CD4-positive, alpha-beta T cell (primary cell): ENCODE data around the gene CEP20. TPM values are rescaled to one million over a fixed set of nuclear protein-coding genes. Genes with fewer than 3 reads are reported as not detected.

Source experiments
- ATAC-seq: fragments of 200-7000 bp; cut with Tn5 transposase; one replicate; pipeline ENCODE4 v1.10.0; 2022; ENCODE audit warnings: mild to moderate bottlenecking; ENCODE audit not compliant: poor library complexity
- CTCF ChIA-PET: fragments of 350-600 bp; sonication (Branson Sonifier 250); formaldehyde crosslinking; loops from one replicate; lab custom pipeline; 2021; ENCODE audit warnings: antibody characterized with exemption, inconsistent platforms; lab: Charles Lee
- POLR2A ChIA-PET: fragments of 350-600 bp; sonication (Branson Sonifier 250); formaldehyde crosslinking; loops from one replicate; lab custom pipeline; 2021; ENCODE audit warnings: antibody characterized with exemption, inconsistent platforms; lab: Charles Lee
- DNase-seq, 14 experiments: peaks; one replicate each; pipeline ENCODE4 v3.0.0-alpha.2; 2013 to 2020; ENCODE audit warnings: mixed read lengths in 2 of 14
- H3K27ac ChIP-seq, 2 donors: one replicate each; pipeline versions ENCODE4 v1.5.1 to v1.7.0; 2013; ENCODE audit warnings: low read length in 2 of 2, low read depth in 1 of 2, mild to moderate bottlenecking in 1 of 2
- H3K27me3 ChIP-seq, 2 experiments: 1 replicate in 1 of 2; 2 replicates in 1 of 2; pipeline versions ENCODE4 v1.6.1 to v1.7.0; 2013; ENCODE audit warnings: low read length in 2 of 2, control low read depth in 1 of 2, mild to moderate bottlenecking in 1 of 2, moderate library complexity in 1 of 2; ENCODE audit not compliant: insufficient read depth in 2 of 2, control insufficient read depth in 1 of 2
- H3K36me3 ChIP-seq: one replicate; pipeline ENCODE4 v1.6.1; 2013; ENCODE audit warnings: low read length, control low read depth; ENCODE audit not compliant: insufficient read depth
- H3K4me1 ChIP-seq: one replicate; pipeline ENCODE4 v1.6.1; 2013; ENCODE audit warnings: low read length, control low read depth; ENCODE audit not compliant: insufficient read depth
- H3K4me3 ChIP-seq: one replicate; pipeline ENCODE4 v1.5.1; 2013; ENCODE audit warnings: mild to moderate bottlenecking, low read length, moderate library complexity
- H3K9me3 ChIP-seq, 2 experiments: 1 replicate in 1 of 2; 2 replicates in 1 of 2; pipeline versions ENCODE4 v1.6.1 to v1.7.0; 2013; ENCODE audit warnings: low read length in 2 of 2, mild to moderate bottlenecking in 2 of 2, control low read depth in 1 of 2, moderate library complexity in 1 of 2; ENCODE audit not compliant: control insufficient read depth in 1 of 2, insufficient read depth in 1 of 2
- H3K27ac Mint-ChIP-seq: one replicate; pipeline ENCODE4 v1.8.0; 2020; ENCODE audit warnings: mixed read lengths
- H3K27me3 Mint-ChIP-seq: one replicate; pipeline ENCODE4 v1.8.0; 2021; ENCODE audit warnings: mixed read lengths
- H3K36me3 Mint-ChIP-seq: one replicate; pipeline ENCODE4 v1.8.0; 2021; ENCODE audit warnings: low read depth, mixed read lengths
- H3K4me1 Mint-ChIP-seq: one replicate; pipeline ENCODE4 v1.8.0; 2021; ENCODE audit warnings: low read depth, mixed read lengths
- H3K4me3 Mint-ChIP-seq: one replicate; pipeline ENCODE4 v1.8.0; 2020; ENCODE audit warnings: mild to moderate bottlenecking, mixed read lengths
- H3K9me3 Mint-ChIP-seq: one replicate; pipeline ENCODE4 v1.8.0; 2020; ENCODE audit warnings: mixed read lengths
- CTCF ChIP-seq: fragments of 200-600 bp; IDR thresholded peaks from one replicate; pipeline ENCODE4 v1.8.0; 2022; ENCODE audit warnings: antibody characterized with exemption, mild to moderate bottlenecking
- intact Hi-C, 2 experiments: fragments of 100-400 bp; cut with DNase I in 1 of 2; cut with micrococcal nuclease in 1 of 2; formaldehyde crosslinking; loops; one replicate each; pipeline versions ENCODE4 v1.15.1 to v1.9.0; 2023 to 2025; cut with DNase I, micrococcal nuclease
- total RNA-seq, 174 experiments: library from RNA in 2 of 174; stranded (reverse) in 2 of 174; gene quantifications; one replicate each; pipeline ENCODE4 v1.2.3 and lab custom pipeline; 2021 to 2026

Gene CEP20
- total RNA-seq, 2 experiments from 2014 or later: 14.4 to 15.5 TPM

GRCh38 chr16:15879255-15879811 lies 9.1 kb downstream of the CEP20 start:
- ATAC-seq (no peak), DNase-seq (no peak)
- Mint-ChIP-seq H3K36me3 (peaks cover 62% of the 10 kb centered on the region), H3K27ac (peak overlapping the region; percentile 15), H3K4me1 (no peaks in the 10 kb centered on the region), H3K4me3 (no peak overlapping the region), H3K9me3 (no peaks in the 10 kb centered on the region), H3K27me3 (no peaks in the 10 kb centered on the region)
- no peak for TF ChIP-seq CTCF
- intact Hi-C loops: no loop called here
- no peak overlapping the region for H3K27ac ChIP-seq
- H3K9me3 ChIP-seq: no peaks in the 10 kb centered on the region
- no peak overlapping the region for H3K4me3 ChIP-seq
- no peaks in the 10 kb centered on the region for H3K27me3 ChIP-seq
- H3K4me1 ChIP-seq: no peaks in the 10 kb centered on the region
- H3K36me3 ChIP-seq: peaks cover 45% of the 10 kb centered on the region
- CTCF ChIA-PET: no interaction called here
- POLR2A ChIA-PET: interaction anchor here (1.5 kb wide), 1 partner anchor 9 kb away, joined by 5 read pairs; the partner anchor contains the start of gene CEP20

- peaks cover 60% of the 10 kb centered on the region for H3K36me3 Mint-ChIP-seq
- intact Hi-C loops: no loop called here
- Histone ChIP-seq H3K4me1 (no peaks in the 10 kb centered on the region), H3K9me3 (no peaks in the 10 kb centered on the region), H3K27me3 (no peaks in the 10 kb centered on the region), H3K36me3 (peaks cover 39% of the 10 kb centered on the region), H3K4me3 (no peak overlapping the region), H3K27ac (no peak overlapping the region)
- CTCF ChIA-PET: no interaction called here
- H3K4me1 Mint-ChIP-seq: no peaks in the 10 kb centered on the region
- no peaks in the 10 kb centered on the region for H3K27me3 Mint-ChIP-seq
- no peak for DNase-seq
- H3K9me3 Mint-ChIP-seq: no peaks in the 10 kb centered on the region
- H3K27ac Mint-ChIP-seq: no peak overlapping the region
- H3K4me3 Mint-ChIP-seq: no peak overlapping the region
- POLR2A ChIA-PET: no interaction called here
- TF ChIP-seq CTCF: no peak
- ATAC-seq: no peak
Observed at GRCh38 chr16:15876503-15876902, 11.9 kb downstream of the CEP20 start.

GRCh38 chr16:15874745-15875314 lies 13.6 kb downstream of the CEP20 start:
- no peaks in the 10 kb centered on the region for H3K9me3 ChIP-seq
- no peak for ATAC-seq
- no peaks in the 10 kb centered on the region for H3K4me1 ChIP-seq
- no peak overlapping the region for H3K27ac Mint-ChIP-seq
- intact Hi-C loops: loop anchor here (1.0 kb wide), 1 partner anchor 252 kb away; no protein-coding TSS in a partner anchor
- H3K4me1 Mint-ChIP-seq: no peaks in the 10 kb centered on the region
- TF ChIP-seq CTCF: peak; percentile 57
- H3K4me3 Mint-ChIP-seq: no peak overlapping the region
- peaks cover 49% of the 10 kb centered on the region for H3K36me3 ChIP-seq
- ChIA-PET POLR2A (interaction anchor here (1.2 kb wide), 1 partner anchor 14 kb away, joined by 5 read pairs; the partner anchor contains the start of gene CEP20), CTCF (interaction anchor here (0.9 to 1.0 kb wide), 2 partner anchors 12 to 13 kb away, joined by 3 to 4 read pairs; partner anchors contain the start of gene CEP20)
- peaks cover 57% of the 10 kb centered on the region for H3K36me3 Mint-ChIP-seq
- no peaks in the 10 kb centered on the region for H3K9me3 Mint-ChIP-seq
- H3K27me3 ChIP-seq: no peaks in the 10 kb centered on the region
- no peak overlapping the region for H3K4me3 ChIP-seq
- H3K27ac ChIP-seq: no peak overlapping the region
- no peaks in the 10 kb centered on the region for H3K27me3 Mint-ChIP-seq
- peak in 5 of 14 experiments; percentile 3 to 38 (median 34) for DNase-seq
